Peyer's patch (tissue), 4 donors: ENCODE measurements around the gene SLC27A2.

Experiments
- CTCF ChIP-seq, 6 experiments: fragments of 450-650 bp in 4 of 6; fragments of 200-600 bp in 2 of 6; sonication (generic) in 1 of 6; IDR thresholded peaks; one replicate each; pipeline ENCODE4 v1.5.1; 2017 to 2019; ENCODE audit warnings: antibody characterized with exemption in 6 of 6, mild to moderate bottlenecking in 3 of 6, moderate library complexity in 1 of 6
- POLR2A ChIP-seq, 2 donors: fragments of 450-650 bp; IDR thresholded peaks; one replicate each; pipeline ENCODE4 v1.5.1; 2017; ENCODE audit warnings: antibody characterized with exemption in 2 of 2, mild to moderate bottlenecking in 2 of 2, moderate library complexity in 2 of 2

GRCh38 chr15:50267577-50267976, 85.6 kb downstream of the SLC27A2 start:
- no peak for TF ChIP-seq POLR2A (IDR thresholded peaks at IDR 0.05)
- no peak for TF ChIP-seq CTCF (IDR thresholded peaks at IDR 0.05)
